OCI-LY7 (cell line): ENCODE measurements around the gene SPAG4. TPM values are rescaled to one million over a fixed set of nuclear protein-coding genes. Genes with fewer than 3 reads are reported as not detected.

Source experiments
- BruUV-seq: library from RNA; stranded (reverse); fragments of 400-500 nt; replicated peaks from 2 replicates; lab custom pipeline; 2021; lab: Mats Ljungman, UMichigan
- CTCF ChIA-PET: fragments of 300-600 bp; sonication (Branson Sonifier 250); formaldehyde crosslinking; loops from one replicate; lab custom pipeline; 2022; ENCODE audit warnings: antibody characterized with exemption; ENCODE audit not compliant: unreplicated experiment; lab: Charles Lee
- POLR2A ChIA-PET: fragments of 300-600 bp; sonication (Branson Sonifier 250); formaldehyde crosslinking; loops from one replicate; lab custom pipeline; 2022; ENCODE audit warnings: antibody characterized with exemption; lab: Charles Lee
- DNase-seq: peaks from one replicate; pipeline ENCODE4 v3.0.0-alpha.2; 2015; ENCODE audit warnings: low spot score
- H2AFZ ChIP-seq: fragments of 200-600 bp; sonication (generic), shearing (Covaris generic); 2 replicates; pipeline ENCODE4 v1.6.1; 2014; ENCODE audit warnings: mild to moderate bottlenecking, antibody characterized with exemption, low read length, moderate library complexity
- H3K27ac ChIP-seq: fragments of 200-600 bp; sonication (generic); 2 replicates; pipeline ENCODE4 v1.5.1; 2014; ENCODE audit warnings: mixed run types, low read depth, mild to moderate bottlenecking, moderate library complexity, low read length, inconsistent platforms; ENCODE audit not compliant: poor library complexity, severe bottlenecking
- H3K36me3 ChIP-seq: fragments of 200-600 bp; sonication (generic); 2 replicates; pipeline ENCODE4 v1.6.1; 2014; ENCODE audit warnings: mild to moderate bottlenecking, antibody characterized with exemption, low read length, moderate library complexity, mixed read lengths; ENCODE audit not compliant: insufficient read depth
- H3K4me1 ChIP-seq: fragments of 200-600 bp; sonication (generic); 2 replicates; pipeline ENCODE4 v1.5.1; 2014; ENCODE audit warnings: mild to moderate bottlenecking, low read length; ENCODE audit not compliant: insufficient read depth, poor library complexity, severe bottlenecking
- H3K4me2 ChIP-seq: fragments of 200-600 bp; sonication (generic); 2 replicates; pipeline ENCODE4 v1.6.1; 2014; ENCODE audit warnings: mild to moderate bottlenecking, low read length
- H3K4me3 ChIP-seq: fragments of 200-600 bp; sonication (generic); 2 replicates; pipeline ENCODE4 v1.5.1; 2014; ENCODE audit warnings: mild to moderate bottlenecking, low read depth, low read length; ENCODE audit not compliant: poor library complexity, severe bottlenecking
- H3K79me2 ChIP-seq: fragments of 200-600 bp; sonication (generic); 2 replicates; pipeline ENCODE4 v1.6.1; 2016; ENCODE audit warnings: low read depth, mild to moderate bottlenecking, low read length, moderate library complexity, mixed read lengths; ENCODE audit not compliant: insufficient read depth
- H3K9me2 ChIP-seq: fragments of 200-600 bp; sonication (generic); 2 replicates; pipeline ENCODE4 v1.6.1; 2016; ENCODE audit warnings: mild to moderate bottlenecking, low read length, mixed read lengths; ENCODE audit not compliant: insufficient read depth
- H3K9me3 ChIP-seq: fragments of 200-600 bp; sonication (generic); 2 replicates; pipeline ENCODE4 v1.6.1; 2014; ENCODE audit warnings: mild to moderate bottlenecking, mixed run types, low read length, mixed read lengths
- H4K20me1 ChIP-seq: fragments of 200-600 bp; sonication (generic); 2 replicates; pipeline ENCODE4 v1.6.1; 2014; ENCODE audit warnings: mild to moderate bottlenecking, antibody characterized with exemption, low read length, moderate library complexity, mixed read lengths; ENCODE audit not compliant: insufficient read depth
- EZH2phosphoT487 ChIP-seq: fragments of 200-600 bp; sonication (generic); IDR thresholded peaks from 2 replicates; pipeline ENCODE4 v1.6.1; 2018; ENCODE audit warnings: low read depth, borderline replicate concordance, mild to moderate bottlenecking, mixed run types, antibody characterized with exemption, low read length, moderate library complexity, mixed read lengths
- intact Hi-C: fragments of 100-400 bp; cut with micrococcal nuclease; formaldehyde crosslinking; loops from one replicate; pipeline ENCODE4 v1.10.0; 2022; ENCODE audit not compliant: unreplicated experiment
- total RNA-seq, 2 experiments: library from RNA; depleted of rRNA in 1 of 2; stranded (reverse); fragments of >200 nt in 1 of 2; shearing (Covaris generic) in 1 of 2; gene quantifications; 2 replicates each; pipeline ENCODE4 v1.2.3, GENCODE V29; 2014 to 2022
- TF ChIP-seq, protein P1 (sequence below): fragments of 200-600 bp; sonication (generic); conservative IDR thresholded peaks from 2 replicates; pipeline ENCODE4 v1.5.1; 2014; ENCODE audit warnings: mild to moderate bottlenecking, antibody characterized with exemption, low read length, moderate library complexity, mixed read lengths

Gene SPAG4
- total RNA-seq, 2 experiments from 2014 or later = 24.7 to 64.2 TPM

- intact Hi-C loops = loop anchor here (5.0 kb wide), 1 partner anchor 261 kb away; no protein-coding TSS in a partner anchor
- Histone ChIP-seq H4K20me1 (no peaks in the 10 kb centered on the region), H3K79me2 (peaks cover 15% of the 10 kb centered on the region; the same call in 1 of the 2 replicates), H3K9me2 (no peaks in the 10 kb centered on the region), H3K4me2 (peak overlapping the region; percentile 15; the same call in 1 of the 2 replicates), H3K4me1 (peaks cover 21% of the 10 kb centered on the region), H2AFZ (no peak overlapping the region), H3K9me3 (no peaks in the 10 kb centered on the region), H3K27ac (no peak overlapping the region), H3K36me3 (peaks cover 42% of the 10 kb centered on the region), H3K4me3 (no peak overlapping the region)
- POLR2A ChIA-PET = interaction anchor here (0.6 to 1.9 kb wide), 2 partner anchors 28 to 43 kb away, joined by 4 read pairs; no protein-coding TSS in a partner anchor
- CTCF ChIA-PET = no interaction called here
- TF ChIP-seq, protein P1, sequence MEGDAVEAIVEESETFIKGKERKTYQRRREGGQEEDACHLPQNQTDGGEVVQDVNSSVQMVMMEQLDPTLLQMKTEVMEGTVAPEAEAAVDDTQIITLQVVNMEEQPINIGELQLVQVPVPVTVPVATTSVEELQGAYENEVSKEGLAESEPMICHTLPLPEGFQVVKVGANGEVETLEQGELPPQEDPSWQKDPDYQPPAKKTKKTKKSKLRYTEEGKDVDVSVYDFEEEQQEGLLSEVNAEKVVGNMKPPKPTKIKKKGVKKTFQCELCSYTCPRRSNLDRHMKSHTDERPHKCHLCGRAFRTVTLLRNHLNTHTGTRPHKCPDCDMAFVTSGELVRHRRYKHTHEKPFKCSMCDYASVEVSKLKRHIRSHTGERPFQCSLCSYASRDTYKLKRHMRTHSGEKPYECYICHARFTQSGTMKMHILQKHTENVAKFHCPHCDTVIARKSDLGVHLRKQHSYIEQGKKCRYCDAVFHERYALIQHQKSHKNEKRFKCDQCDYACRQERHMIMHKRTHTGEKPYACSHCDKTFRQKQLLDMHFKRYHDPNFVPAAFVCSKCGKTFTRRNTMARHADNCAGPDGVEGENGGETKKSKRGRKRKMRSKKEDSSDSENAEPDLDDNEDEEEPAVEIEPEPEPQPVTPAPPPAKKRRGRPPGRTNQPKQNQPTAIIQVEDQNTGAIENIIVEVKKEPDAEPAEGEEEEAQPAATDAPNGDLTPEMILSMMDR = no peak
- no peak for TF ChIP-seq EZH2phosphoT487
- no TSS peak for BruUV-seq
- no peak for DNase-seq
Observed at GRCh38 chr20:35620818-35621559, 5.4 kb downstream of the SPAG4 start.

DNA sequence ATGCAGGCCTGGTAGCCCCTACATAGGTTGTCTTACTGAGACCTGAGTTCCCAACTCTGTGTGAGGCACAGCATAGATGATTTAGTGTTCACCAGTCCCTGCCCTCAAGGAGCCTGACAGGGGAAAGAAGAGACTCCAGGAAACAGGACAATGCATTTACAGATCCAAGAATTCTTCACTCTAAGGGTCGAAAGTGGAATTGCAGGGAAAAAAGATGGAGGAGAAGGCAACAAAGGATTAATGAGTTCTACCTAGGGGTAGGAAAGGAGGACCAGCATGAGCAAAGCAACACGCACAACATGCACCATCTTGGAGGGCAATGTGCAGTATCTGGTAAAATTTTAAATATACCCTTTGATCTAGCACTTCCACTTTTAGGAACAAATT, 5.9 kb downstream of the SPAG4 start:
- no peaks in the 10 kb centered on the region for H4K20me1 ChIP-seq
- intact Hi-C loops = loop anchor here (5.0 kb wide), 1 partner anchor 261 kb away; no protein-coding TSS in a partner anchor
- no peak for DNase-seq
- H3K27ac ChIP-seq = no peak overlapping the region
- H3K36me3 ChIP-seq = peaks cover 47% of the 10 kb centered on the region
- no peak overlapping the region for H2AFZ ChIP-seq
- no peaks in the 10 kb centered on the region for H3K9me3 ChIP-seq
- TSS peak; percentile 21 for BruUV-seq
- peaks cover 15% of the 10 kb centered on the region; the same call in 1 of the 2 replicates for H3K79me2 ChIP-seq
- peaks cover 20% of the 10 kb centered on the region for H3K4me1 ChIP-seq
- no peak overlapping the region for H3K4me3 ChIP-seq
- H3K4me2 ChIP-seq = no peak overlapping the region
- H3K9me2 ChIP-seq = no peaks in the 10 kb centered on the region
- TF ChIP-seq EZH2phosphoT487 = no peak
- TF ChIP-seq, protein P1 = 0 out of 2 replicates have a peak, but pooled peaks have one; percentile 12
- CTCF ChIA-PET = no interaction called here
- POLR2A ChIA-PET = no interaction called here
